Measurements from ENCODE around the gene POLL.

The POLL gene

DNA sequence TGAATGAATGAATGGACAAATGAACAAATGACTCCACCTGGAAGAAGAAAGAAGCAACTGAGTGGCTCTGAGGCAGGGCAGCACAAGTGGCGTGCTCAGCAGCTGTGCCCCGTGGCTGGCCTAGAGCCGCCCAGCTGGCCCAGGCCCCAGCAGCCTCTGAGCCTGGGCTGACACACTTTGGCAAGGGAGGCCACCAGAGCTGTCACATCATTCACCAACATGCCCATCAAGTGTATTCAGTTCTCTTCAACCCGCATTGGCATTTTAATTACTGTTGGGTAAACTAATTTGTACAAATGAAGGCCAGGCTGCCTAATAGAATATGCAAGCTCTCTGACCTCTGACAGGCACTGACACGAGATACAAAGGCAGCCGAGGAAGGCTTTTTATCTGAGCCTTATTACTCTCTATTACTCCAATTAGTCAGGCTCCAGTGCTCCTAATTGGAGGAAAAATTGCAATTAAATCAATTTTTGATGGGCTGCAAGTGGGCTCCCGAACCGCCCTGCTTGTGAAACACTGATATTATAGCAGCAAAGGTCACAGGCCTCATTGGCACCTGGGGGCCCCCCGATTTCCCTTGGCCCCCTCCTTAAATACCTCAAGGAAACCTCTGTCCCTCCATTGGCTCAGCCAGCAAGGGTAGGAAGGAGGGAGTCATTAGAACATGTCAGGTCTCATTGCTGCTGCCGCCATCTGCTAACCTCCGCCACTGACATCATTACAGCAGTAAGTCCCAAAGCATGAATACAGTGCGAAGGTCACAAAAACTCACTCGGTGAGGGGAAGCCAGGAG, 42.0 kb upstream of the POLL start:
- Histone ChIP-seq H3K36me3 (ENCODE audit: low read length) (no peaks in the 10 kb centered on the region), H3K4me3 (ENCODE audit: insufficient read depth, low read length, poor library complexity, severe bottlenecking) (no peak overlapping the region), H3K27ac (ENCODE audit: low read depth, low read length) (no peak overlapping the region), H3K9me3 (ENCODE audit: insufficient read depth, low read length) (no peaks in the 10 kb centered on the region), H2AFZ (ENCODE audit: low read depth, low read length, severe bottlenecking) (no peak overlapping the region), H3K9me2 (replicated peaks; ENCODE audit: insufficient read depth, low read length) (no peaks in the 10 kb centered on the region), H3F3A (ENCODE audit: insufficient read depth) (no peaks in the 10 kb centered on the region), H4K20me1 (ENCODE audit: low read depth, low read length) (0 out of 2 replicates have a peak, but pooled peaks cover 3% of the 10 kb centered on the region), H3K79me2 (ENCODE audit: insufficient read depth, low read length) (peaks cover 8% of the 10 kb centered on the region; the same call in 1 of the 2 replicates), H3K4me2 (ENCODE audit: low read depth, low read length, poor library complexity, severe bottlenecking) (no peak overlapping the region), H3K9ac (ENCODE audit: low read length) (no peak overlapping the region), H3K27me3 (ENCODE audit: low read length) (no peaks in the 10 kb centered on the region)
- TF ChIP-seq, protein P1, sequence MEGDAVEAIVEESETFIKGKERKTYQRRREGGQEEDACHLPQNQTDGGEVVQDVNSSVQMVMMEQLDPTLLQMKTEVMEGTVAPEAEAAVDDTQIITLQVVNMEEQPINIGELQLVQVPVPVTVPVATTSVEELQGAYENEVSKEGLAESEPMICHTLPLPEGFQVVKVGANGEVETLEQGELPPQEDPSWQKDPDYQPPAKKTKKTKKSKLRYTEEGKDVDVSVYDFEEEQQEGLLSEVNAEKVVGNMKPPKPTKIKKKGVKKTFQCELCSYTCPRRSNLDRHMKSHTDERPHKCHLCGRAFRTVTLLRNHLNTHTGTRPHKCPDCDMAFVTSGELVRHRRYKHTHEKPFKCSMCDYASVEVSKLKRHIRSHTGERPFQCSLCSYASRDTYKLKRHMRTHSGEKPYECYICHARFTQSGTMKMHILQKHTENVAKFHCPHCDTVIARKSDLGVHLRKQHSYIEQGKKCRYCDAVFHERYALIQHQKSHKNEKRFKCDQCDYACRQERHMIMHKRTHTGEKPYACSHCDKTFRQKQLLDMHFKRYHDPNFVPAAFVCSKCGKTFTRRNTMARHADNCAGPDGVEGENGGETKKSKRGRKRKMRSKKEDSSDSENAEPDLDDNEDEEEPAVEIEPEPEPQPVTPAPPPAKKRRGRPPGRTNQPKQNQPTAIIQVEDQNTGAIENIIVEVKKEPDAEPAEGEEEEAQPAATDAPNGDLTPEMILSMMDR (IDR thresholded peaks at IDR 0.05; ENCODE audit: insufficient read depth, low read length, poor library complexity, severe bottlenecking): no peak
- TF ChIP-seq EZH2phosphoT487 (conservative IDR thresholded peaks at IDR 0.05; ENCODE audit: low read length): no peak

DNA sequence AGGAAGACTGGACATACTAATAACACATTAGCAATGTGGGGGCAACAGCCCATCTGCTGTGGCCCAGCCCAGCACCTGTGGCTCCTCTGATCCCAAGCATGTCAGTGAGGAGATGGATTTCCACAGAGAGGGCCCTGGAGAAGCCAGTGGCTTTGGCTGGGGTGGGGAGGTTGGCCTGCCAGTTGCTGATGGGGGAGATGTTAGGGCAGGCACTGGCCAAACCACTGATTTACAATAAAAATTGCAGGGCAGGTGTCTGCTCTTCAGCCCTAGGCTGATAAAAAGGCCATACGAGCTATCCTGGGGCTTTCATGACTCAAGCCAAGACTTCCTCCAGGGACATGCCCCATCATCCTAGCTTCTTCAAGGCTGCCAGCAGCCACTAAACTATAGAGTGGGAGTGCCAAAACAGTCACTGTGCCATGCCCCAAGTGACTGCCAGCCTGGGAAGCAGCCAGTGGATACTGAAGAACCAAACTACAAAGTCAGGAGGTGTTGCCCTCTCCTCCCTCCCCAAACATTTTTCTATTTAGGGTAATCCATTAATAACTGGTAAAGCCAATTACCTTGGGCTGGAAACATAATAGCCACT, 37.9 kb upstream of the POLL start:
- H3F3A ChIP-seq (ENCODE audit: insufficient read depth): no peaks in the 10 kb centered on the region
- H2AFZ ChIP-seq (ENCODE audit: low read depth, low read length, severe bottlenecking): no peak overlapping the region
- no peak overlapping the region for H3K27ac ChIP-seq (ENCODE audit: low read depth, low read length)
- peaks cover 8% of the 10 kb centered on the region; the same call in 1 of the 2 replicates for H3K79me2 ChIP-seq (ENCODE audit: insufficient read depth, low read length)
- no peaks in the 10 kb centered on the region for H3K9me2 ChIP-seq (replicated peaks; ENCODE audit: insufficient read depth, low read length)
- TF ChIP-seq, protein P1 (IDR thresholded peaks at IDR 0.05; ENCODE audit: insufficient read depth, low read length, poor library complexity, severe bottlenecking): no peak
- TF ChIP-seq EZH2phosphoT487 (conservative IDR thresholded peaks at IDR 0.05; ENCODE audit: low read length): no peak
- H4K20me1 ChIP-seq (ENCODE audit: low read depth, low read length): no peaks in the 10 kb centered on the region
- 0 out of 2 replicates have a peak, but pooled peaks cover 6% of the 10 kb centered on the region for H3K36me3 ChIP-seq (ENCODE audit: low read length)
- no peaks in the 10 kb centered on the region for H3K9me3 ChIP-seq (ENCODE audit: insufficient read depth, low read length)
- no peaks in the 10 kb centered on the region for H3K27me3 ChIP-seq (ENCODE audit: low read length)
- no peak overlapping the region for H3K4me3 ChIP-seq (ENCODE audit: insufficient read depth, low read length, poor library complexity, severe bottlenecking)
- H3K9ac ChIP-seq (ENCODE audit: low read length): no peak overlapping the region
- H3K4me2 ChIP-seq (ENCODE audit: low read depth, low read length, poor library complexity, severe bottlenecking): no peak overlapping the region

DNA sequence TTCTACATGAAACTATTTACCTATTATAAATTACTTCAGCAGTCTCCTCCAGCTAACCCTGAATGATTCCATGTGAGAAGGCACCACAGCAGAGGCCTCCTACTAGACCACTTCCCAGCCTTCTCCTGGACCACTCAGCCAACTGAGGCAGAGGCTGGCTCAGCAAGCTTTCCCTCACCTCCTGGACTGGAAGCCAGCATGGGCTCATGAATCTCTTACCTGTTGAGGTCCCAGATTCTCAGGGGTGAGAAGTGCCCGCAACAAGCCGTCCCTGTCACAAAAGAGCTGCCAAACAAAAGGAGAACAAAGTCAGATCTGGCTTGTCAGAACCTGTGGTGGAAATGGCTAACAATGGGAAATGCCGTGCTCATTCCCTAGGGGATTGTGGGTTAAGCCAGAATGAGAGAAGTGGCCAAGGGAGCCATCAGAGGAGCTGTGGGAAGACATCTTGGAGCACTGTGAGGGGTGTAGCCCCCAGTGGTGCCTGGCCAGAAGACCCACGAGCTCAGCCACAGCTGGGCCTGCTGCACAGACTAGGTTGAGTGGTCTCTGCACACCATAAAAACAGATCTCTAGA, 36.6 kb upstream of the POLL start:
- Histone ChIP-seq H3F3A (ENCODE audit: insufficient read depth) (no peaks in the 10 kb centered on the region), H4K20me1 (ENCODE audit: low read depth, low read length) (no peaks in the 10 kb centered on the region), H3K4me3 (ENCODE audit: insufficient read depth, low read length, poor library complexity, severe bottlenecking) (no peak overlapping the region), H3K27ac (ENCODE audit: low read depth, low read length) (no peak overlapping the region), H3K27me3 (ENCODE audit: low read length) (no peaks in the 10 kb centered on the region), H3K79me2 (ENCODE audit: insufficient read depth, low read length) (peaks cover 8% of the 10 kb centered on the region; the same call in 1 of the 2 replicates), H2AFZ (ENCODE audit: low read depth, low read length, severe bottlenecking) (no peak overlapping the region), H3K36me3 (ENCODE audit: low read length) (0 out of 2 replicates have a peak, but pooled peaks cover 6% of the 10 kb centered on the region), H3K4me2 (ENCODE audit: low read depth, low read length, poor library complexity, severe bottlenecking) (no peak overlapping the region), H3K9ac (ENCODE audit: low read length) (no peak overlapping the region), H3K9me3 (ENCODE audit: insufficient read depth, low read length) (no peaks in the 10 kb centered on the region), H3K9me2 (replicated peaks; ENCODE audit: insufficient read depth, low read length) (no peaks in the 10 kb centered on the region)
- TF ChIP-seq, protein P1 (IDR thresholded peaks at IDR 0.05; ENCODE audit: insufficient read depth, low read length, poor library complexity, severe bottlenecking): no peak
- TF ChIP-seq EZH2phosphoT487 (conservative IDR thresholded peaks at IDR 0.05; ENCODE audit: low read length): no peak

Measured in SU-DHL-6 (cell line).